Dedifferentiated amniotic fluid mesenchymal stem cell (primary cell): ENCODE data around the gene TPP1.

Experiments used
- DNase-seq: peaks from one replicate; pipeline ENCODE4 v3.0.0-alpha.2; 2016; ENCODE audit errors: extremely low spot score

TPP1 gene

DNA sequence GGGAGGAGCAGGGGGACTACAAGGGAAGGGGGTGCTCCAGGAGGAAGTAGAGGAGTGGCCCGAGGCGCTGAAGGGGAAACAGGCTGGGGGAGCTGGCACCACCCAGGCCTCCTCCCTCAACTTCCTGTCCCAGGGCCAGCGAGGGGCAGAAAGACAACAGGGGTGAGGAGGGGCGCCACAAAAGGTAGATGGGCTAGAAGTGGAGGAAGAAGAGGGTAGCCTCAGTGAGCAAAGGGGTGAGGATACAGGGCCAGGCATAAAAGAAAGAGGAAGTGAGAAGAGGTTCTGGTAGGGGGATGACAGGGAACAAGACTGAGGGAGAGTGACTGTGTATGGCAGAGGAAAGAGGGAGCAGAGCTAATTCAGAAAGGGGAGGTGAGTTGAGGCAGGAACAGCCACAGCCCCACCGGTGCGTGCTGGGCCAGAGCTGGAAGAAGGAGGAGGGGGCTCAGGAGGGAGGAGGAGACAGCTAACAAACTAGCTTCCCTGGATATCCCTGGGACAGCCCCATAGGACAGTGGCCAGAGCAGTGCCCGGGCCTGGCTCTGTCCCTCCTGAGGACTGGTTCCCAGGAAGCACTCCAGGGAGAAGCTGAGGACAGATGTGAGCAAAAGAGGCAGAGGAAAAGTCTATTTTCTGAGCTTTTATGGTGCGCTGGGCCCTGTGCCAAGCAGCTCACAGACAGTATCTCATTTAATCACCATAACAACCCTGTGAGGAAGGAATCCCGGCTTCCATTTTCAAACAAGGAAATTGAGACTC is 27.9 kb upstream of the TPP1 start:
- DNase-seq = no peak

DNA sequence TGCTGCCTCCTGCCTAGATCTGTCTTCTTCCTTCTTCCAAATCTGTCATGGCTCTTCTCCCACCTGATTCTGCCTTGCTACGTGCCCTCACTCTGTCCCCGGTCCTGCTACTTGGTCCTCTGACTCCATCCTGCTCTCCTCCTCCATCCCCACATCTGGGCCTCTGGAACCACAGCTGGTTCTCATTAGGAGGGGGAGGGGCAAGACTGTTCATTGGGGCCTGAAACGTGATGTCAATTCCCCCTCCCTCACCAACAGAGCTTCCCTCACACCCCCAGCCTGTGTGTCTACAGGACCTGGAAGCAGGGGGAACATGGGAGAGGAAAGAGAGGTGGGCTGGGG is 27.3 kb upstream of the TPP1 start:
- peak; percentile 31 for DNase-seq

DNA sequence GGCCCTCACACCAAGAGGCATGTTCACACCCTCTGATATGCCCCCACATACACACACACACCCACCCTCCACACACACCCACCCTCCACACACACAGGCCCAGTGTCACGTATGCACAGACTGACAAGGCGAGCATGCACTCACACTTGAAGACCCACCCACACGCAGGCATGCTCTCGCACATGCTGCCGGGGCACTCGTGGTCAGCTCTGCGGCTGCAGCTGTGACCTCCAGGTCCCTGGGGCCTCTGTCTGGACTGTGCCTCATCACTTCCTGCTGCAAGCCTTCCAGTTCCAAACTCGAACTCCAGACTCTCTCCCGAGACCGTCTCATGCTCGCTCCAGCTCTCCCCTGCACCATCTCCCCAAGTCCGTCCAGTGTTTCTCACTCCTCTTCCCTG is 26.8 kb upstream of the TPP1 start:
- no peak for DNase-seq

DNA sequence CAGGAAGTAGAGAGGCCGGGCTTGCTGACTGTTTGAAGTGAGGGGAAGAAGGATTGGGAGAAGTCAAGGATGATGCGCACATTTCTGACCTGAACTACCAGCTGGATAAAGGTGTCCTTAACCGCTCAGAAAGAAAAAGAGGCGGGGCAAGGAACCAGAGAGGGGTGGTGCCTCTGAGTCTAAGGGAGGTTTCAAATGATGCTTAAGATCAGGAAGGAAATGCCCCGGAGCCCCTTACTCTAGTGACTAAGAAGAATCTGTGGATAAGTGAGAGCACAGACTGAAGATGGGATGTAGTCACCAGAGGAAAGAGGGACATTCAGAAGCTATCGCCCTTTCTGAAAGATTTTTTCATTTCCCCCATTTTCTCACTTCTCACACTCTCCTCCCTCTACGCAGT is 23.7 kb upstream of the TPP1 start:
- no peak for DNase-seq

DNA sequence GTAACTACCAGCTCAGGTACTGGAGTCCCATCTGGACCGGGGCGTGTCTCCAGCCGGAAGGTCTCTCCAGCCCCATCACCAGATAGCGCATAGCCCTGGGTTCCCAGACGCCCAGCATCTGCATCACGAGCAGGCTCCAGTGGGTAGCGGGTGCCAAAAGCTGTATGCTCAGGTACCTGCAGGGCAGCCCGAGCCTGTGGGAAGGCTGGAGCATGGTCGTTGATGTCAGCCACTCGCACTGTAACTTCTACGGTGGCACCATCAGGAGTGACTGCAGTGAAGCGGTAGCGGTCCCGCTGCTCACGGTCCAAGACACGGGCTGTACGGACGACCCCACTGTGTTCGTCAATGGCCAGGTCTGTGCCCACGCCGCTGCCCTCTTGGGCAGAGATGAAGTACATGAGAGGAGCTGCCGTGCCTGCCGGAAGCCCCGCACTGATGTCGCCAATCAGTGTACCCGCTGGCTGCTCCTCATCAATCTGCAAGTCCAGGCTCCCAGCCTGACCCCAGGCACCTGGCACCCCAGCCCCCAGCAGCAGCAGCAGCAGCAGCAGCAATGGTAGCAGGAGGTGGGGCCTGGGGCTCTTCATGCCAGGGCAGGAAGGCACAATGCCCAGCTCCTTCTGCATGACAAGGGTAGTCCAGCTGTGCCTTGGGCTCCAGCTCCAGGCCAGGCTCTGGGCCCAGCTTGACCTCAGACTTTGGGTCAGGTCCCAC is 21.9 kb upstream of the TPP1 start:
- DNase-seq = no peak

DNA sequence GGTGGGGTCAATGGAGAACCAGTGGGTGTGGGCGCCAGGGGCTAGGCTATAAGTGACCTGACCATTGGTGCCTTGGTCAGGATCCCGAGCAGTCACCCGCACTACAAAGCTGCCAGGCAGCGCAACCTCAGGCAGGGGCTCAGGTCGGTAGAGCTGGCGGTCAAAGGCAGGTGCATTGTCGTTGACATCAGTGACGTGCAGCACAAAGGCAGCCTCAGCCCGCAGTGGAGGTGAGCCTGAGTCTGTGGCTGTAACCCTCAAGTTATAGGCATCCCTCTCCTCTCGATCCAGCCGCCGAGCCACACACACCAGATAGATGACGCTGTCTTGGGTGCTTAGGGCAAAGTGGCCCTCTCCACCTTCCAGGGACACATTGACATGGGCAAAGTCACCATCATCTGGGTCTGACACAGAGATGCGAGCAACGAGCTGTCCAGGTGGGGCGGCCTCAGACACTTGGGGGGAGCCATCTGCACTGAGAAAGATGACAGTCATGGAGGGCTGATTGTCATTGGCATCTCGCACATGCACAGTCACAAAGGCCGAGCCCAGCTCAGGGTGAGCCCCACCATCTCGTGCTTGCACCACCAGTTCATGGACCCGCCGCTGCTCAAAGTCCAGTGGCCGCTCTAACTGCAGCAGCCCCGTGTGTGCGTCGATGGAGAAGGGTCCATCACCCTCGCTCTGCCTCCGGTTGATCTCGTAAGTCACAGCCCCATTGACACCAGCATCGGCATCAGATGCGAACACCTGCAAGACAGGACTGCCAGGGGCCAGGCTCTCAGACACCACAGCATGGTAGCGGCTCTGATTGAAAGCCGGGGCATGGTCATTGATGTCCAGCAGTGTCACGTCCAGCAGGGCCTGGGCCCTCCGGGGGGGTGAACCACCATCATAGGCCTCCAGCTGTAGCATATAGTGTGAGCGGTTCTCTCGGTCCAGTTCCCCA is 21.1 kb upstream of the TPP1 start:
- DNase-seq = no peak

DNA sequence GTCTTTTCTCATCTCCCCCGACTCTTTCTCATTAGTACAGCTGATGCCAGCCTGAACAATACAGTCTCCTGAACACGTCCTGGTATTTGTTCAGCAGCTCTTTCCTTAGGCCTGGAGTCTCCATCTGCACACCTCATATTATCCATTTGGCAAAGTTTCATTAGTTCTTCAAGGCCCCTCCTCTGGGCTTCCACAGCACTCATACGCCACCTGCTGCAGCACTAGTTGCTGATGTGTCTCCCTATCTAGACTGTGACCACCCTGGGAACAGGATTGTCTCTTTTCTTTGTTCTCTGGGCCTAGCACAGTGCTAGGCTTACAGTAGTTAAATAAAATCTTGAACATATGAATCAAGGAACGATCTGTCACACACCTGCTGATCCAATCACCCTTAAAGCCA is 19.2 kb upstream of the TPP1 start:
- DNase-seq = no peak

DNA sequence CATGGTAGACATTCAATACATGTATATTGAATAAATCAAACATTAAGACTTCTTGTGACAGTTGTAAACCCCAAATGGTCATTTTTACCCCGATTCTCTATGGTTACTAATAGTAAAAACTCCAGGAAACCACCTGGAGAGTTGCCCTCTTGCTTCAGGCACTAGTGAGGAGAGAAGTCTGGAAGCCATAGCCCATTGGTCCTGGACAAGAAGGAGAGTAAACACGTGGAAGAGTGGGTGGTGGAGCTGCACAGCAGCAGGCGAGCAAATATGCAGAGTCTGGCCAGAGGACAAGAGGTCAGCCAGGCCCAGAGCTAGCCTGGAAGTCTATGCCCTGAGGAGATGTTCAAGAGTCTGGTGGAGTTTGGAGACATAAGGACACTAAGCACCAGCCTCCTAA is 18.6 kb upstream of the TPP1 start:
- DNase-seq = peak; percentile 68

DNA sequence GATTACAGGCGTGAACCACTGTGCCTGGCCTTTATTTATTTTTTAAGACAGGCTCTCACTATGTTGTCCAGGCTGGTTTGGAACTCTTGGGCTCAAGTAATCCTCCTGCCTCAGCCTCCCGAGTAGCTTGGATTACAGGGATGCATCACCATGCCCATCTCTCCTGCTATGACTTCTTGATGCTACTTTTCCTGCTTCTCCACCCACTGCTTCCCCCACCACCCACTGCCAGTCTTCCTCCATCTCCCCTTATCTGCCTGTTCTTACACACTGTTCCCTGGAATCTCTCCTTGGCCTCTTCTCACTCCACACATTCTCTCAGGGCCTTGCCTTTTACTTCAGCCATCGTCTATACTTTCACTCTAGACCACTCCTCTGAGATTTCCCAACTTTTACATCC is 17.3 kb upstream of the TPP1 start:
- DNase-seq = no peak

DNA sequence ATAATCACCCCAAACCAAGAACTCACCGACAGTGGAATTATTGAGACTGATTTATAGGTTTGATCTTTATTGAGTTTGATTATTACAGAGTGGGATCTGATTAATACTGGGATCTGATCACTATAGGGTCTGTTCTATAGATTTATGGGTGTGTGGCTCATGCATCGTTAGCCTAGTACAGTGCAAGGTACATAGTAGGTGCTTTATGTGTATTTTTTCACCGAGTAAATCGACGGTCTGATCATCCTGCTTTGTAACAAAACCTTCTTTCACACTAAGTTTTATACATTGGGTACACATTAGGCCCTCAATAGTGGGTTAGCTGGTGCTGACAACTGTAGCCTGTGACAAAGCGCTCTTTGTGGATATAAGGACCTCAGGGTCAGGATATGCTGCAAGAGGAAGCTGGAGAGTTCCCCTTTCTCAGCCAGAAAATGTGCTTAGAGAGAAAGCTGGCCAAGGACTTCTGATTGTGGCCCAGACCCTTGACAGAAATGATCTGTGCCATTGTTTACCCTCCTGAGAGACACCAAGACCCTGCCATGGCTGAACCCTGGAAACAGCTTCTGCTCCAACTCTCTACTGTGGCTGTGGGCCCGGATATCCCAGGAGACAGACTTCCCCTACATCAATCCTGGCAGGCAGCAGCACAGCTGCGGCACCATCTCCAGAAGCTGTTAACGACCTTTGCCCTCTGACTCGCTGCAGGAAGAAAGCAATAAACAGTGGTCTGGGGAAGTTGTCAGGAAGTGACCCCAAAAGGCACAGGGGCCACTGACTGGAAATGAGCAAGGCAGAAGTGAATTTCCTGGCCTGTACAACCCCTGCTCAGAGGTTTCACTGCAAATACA is 16.1 kb upstream of the TPP1 start:
- DNase-seq = no peak

DNA sequence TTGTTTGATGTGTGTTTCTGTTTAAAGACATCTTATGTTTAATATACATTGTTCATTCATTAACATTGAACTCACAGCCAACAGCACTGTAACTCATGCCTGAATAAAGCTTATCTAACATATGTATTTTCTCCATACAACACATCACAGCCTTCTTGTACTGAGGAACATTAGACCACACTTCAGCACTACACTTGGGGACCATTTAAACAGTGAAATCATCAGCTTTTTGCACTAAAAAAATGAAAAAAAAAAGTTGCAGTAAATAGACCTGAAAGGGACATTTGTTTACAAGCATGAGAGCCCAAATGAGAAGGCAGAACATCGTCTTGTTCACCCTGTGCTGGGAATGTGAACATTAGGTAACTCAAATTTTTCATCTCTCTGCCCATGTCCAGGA is 15.3 kb upstream of the TPP1 start:
- DNase-seq = no peak

DNA sequence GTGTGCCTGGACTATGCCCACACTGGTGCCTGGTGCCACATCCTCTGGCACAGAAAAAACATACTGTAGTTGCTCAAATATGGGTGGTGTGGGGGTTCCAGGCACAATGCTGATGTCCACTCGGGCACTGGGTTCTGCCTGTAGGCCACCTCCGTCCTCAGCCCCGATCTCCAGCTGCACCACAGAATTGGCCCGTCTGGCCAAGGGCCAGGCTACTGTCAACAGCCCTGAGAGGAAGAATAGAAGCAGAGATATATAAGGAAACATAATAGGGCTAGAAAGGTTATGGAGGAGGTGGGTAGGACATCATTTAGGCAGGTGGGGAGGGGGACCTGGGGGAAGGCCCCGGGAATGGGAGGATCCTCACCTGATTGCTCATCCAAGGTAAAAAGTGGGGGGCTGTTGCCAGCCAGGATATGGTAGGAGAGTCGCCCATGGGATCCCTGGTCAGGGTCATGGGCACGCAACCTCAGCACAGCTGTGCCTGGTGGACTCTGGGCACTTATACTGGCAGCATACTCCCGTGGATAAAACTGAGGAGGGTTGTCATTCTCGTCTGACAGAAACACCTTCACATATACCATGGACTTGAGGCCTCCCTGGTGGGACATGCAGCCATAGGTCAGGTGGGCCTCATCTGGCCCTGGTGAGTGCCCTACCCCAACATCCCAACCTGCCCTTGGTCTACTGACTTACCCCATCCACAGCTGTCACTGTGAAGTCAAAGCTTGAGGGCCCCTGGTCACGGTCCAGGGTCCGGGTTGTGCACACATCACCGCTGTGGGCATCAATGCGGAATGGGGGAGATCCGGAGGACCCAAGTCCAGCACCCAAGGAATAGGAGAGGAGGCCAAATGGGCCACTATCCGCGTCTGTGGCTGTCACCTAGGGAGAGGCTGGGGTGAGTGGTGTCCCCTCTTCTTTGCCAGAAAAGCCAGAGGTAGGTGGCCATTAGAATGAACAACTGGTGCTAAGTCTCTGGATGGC is 14.5 kb upstream of the TPP1 start:
- no peak for DNase-seq

DNA sequence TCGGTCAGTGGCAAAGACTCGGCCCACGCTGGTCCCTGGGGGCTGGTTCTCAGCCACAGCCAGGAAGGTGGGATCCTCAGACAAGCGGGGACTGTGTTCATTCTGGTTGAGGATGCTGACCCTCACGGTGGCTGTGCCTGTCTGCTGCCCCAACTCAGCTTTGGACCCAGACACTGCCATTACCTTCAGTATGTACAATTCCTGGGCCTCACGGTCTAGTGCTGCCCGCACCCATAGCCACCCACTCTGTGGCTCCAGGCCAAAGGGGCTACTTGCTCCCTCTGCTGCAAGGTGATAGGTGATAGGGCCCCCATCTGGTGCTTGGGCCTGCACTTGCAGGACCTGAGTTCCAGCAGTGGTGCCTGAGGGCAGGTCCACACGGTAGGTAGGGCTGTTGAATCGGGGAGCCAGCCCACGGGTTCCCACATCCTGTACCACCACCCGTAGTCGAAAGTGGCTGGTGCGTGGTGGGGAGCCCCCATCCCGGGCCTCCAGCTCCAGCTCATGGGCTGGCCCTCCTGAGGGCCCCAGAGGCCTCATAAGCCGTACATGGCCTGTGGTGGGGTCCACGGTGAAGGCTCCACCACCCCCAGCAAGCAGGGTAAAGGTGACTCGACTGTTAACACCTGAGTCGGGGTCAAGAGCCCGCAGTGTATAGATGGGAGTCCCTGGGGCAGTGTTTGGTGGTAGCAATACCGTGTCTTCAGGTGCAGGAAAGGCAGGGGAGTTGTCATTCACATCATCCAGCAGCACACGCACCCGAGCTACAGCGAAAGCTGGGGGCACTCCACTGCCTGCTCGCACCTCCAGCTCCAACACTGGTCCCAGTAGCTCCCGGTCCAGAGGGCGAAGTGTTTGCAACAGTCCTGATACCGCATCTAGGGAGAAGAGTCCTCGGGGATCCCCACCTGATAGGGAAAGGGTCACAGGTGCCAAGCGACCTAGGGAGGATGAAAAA is 13.2 kb upstream of the TPP1 start:
- DNase-seq = no peak

DNA sequence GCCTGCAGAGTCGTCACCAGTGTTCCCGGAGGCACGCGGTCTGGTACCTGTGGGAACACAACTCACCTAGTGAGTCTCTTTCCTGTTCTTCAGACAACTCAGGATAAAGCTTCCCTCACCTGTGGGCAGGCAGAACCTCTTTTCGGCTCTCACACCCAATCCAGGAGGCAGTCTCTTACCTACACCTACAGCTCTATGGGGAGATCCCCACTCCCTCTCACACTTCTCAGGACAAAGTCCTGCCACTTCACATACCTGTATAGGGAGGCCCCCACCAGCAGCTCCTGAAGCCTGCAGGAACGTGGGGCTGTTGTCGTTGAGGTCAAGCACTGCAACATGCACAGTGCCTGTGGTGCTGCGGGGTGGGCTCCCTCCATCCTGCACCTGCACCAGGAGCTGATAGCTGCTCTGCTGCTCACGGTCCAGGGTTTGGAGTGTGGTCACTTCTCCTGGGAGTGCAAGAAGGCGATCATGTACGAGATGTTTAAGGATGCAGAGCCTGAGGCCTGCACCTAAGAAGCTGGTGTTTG is 12.2 kb upstream of the TPP1 start:
- DNase-seq = no peak

DNA sequence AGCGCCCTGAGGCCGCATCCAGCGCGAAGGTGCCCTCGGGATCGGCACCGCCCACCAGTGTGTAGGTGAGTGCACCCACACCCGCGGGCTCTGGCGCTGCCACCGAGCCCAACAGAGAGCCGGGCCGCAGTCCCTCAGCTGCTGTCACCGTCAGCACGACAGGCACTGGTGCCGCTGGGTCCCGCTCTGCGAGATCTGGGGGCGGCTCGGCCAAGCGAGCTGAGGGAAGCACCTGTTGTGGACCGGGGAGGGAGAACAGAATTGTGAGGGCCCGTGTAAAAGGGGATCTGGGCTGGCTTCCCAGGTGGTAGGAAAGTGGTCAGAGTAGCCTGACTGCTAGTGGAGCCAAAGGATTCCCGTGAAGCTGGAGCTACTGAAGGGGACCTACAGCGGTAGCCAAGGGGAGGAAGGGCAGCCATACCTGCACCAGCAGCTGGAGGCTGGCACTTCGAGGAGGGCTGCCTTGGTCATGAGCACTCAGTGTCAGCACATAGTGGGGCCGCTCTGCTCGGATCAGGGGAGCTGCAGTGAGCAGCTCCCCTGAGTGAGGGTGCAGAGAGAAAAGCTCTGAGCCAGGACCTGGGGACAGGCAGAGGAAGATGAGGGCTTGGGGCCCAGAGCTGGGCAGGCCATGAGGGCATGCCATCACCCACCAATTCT is 11.5 kb upstream of the TPP1 start:
- no peak for DNase-seq

DNA sequence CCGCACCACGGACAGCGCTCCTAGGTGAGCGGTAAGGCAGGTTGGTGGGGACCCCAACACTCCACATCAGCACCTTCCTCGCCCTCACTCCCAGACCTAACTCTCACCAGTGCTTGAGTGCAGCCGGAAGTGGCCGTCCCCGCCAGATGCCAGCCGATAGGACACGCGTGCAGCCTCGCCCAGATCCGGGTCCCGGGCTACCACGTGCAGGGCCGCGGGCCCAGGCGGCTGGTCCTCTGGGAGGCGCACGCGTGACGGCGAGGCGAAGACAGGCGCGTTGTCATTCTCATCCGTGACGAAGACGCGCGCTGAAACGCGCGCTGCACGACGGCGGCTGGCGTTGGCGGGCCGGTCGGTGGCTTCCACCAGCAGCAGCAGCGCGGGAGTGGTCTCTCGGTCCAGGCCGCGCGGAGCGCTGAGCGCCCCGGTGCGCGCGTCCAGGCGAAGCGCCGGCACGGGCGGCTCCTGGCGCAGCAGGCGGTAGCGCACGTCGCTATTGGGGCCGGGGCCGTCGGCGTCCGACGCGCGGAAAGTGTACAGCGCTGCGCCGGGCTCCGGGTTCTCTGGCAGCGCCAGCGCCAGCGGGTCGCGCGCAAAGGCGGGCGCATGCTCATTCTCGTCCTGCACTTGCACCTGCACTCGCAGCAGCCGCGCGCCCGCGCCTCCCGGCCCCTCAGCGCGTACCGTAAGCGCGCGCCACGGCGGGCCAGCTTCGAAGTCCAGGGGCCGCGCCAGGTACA is 10.8 kb upstream of the TPP1 start:
- DNase-seq = no peak

DNA sequence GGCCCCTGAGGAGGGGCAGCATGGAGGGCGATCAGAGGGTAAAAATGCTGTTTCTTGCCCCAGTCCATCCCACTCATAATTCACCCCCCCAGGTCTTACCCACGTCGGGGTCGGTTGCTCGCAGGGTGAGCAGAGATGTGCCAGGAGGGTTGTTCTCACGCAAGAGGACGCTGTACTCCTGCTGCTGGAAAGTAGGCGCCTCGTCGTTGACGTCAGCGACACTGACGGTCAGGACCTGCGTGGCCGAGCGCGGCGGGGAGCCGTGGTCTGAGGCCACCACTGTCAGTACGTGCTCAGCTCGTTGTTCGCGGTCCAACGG is 10.3 kb upstream of the TPP1 start:
- DNase-seq = no peak

DNA sequence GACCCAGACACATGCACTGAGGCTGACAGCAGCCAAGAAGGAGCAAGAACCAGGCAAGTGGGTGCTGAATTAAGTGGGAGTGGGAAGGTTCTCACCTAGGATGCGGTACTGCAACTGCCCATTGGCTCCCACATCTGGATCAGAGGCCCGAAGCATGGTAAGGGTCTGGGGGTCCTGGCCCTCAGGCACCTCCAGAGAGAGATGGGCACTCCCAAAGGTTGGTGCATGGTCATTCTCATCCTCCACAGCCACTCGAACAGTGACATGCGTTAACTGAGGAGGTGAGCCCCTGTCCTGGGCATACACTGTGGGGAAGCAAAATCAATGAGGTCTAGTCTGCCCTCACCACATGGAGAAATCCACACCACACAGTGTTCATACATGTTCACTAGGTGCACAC is 9.3 kb upstream of the TPP1 start:
- DNase-seq = no peak
